Esophagus muscularis mucosa (tissue), 4 donors: ENCODE data around the gene PTPN7. TPM values are rescaled to one million over a fixed set of nuclear protein-coding genes. Genes with fewer than 3 reads are reported as not detected.

ENCODE experiments used
- DNase-seq: peaks from one replicate; pipeline ENCODE4 v3.0.0-alpha.2; 2017; ENCODE audit errors: extremely low spot score
- H3K27ac ChIP-seq, 4 donors: fragments of 200-600 bp; sonication (generic); replicated peaks in 1 of 4; 1 replicate in 3 of 4; 2 replicates in 1 of 4; pipeline ENCODE4 v1.5.1; 2016 to 2019; ENCODE audit warnings: mild to moderate bottlenecking in 1 of 4
- H3K27me3 ChIP-seq, 4 donors: fragments of 200-600 bp; sonication (generic); one replicate each; pipeline versions ENCODE4 v1.5.1 to v1.6.0; 2016 to 2019
- H3K36me3 ChIP-seq, 4 donors: fragments of 200-600 bp; sonication (generic); one replicate each; pipeline ENCODE4 v1.5.1; 2016 to 2019
- H3K4me1 ChIP-seq, 4 donors: fragments of 200-600 bp; sonication (generic); one replicate each; pipeline ENCODE4 v1.5.1; 2016 to 2019
- H3K4me3 ChIP-seq, 4 donors: fragments of 200-600 bp; sonication (generic); 1 replicate in 2 of 4; 2 replicates in 2 of 4; pipeline ENCODE4 v1.5.1; 2016 to 2019; ENCODE audit warnings: mild to moderate bottlenecking in 4 of 4, moderate library complexity in 1 of 4
- H3K9me3 ChIP-seq, 4 donors: fragments of 200-600 bp; sonication (generic); 1 replicate in 3 of 4; 2 replicates in 1 of 4; pipeline ENCODE4 v1.5.1; 2016 to 2019
- CTCF ChIP-seq, 3 experiments: fragments of 200-600 bp in 2 of 3; fragments of 450-650 bp in 1 of 3; sonication (generic) in 2 of 3; IDR thresholded peaks; one replicate each; pipeline ENCODE4 v1.5.1; 2017 to 2019; ENCODE audit warnings: antibody characterized with exemption in 3 of 3, mild to moderate bottlenecking in 2 of 3, moderate library complexity in 1 of 3
- EP300 ChIP-seq: sonication (generic); formaldehyde crosslinking; IDR thresholded peaks from one replicate; pipeline ENCODE4 v1.6.1; 2017; ENCODE audit warnings: antibody characterized with exemption
- POLR2A ChIP-seq: fragments of 450-650 bp; IDR thresholded peaks from one replicate; pipeline ENCODE4 v1.6.1; 2017; ENCODE audit warnings: antibody characterized with exemption, moderate library complexity, mild to moderate bottlenecking, low read depth
- POLR2AphosphoS5 ChIP-seq, 2 donors: sonication (generic); formaldehyde crosslinking; IDR thresholded peaks; one replicate each; pipeline ENCODE4 v1.6.1; 2017; ENCODE audit warnings: antibody characterized with exemption in 2 of 2
- WGBS: methylation state at CpG from one replicate; pipeline ENCODE4 v1.1.5; 2018; 5-methylcytosine and 5-hydroxymethylcytosine counted together
- intact Hi-C: fragments of 100-400 bp; cut with DNase I; formaldehyde crosslinking; loops from one replicate; pipeline ENCODE4 v1.15.1; 2023
- total RNA-seq, 4 donors: library from RNA; depleted of rRNA; stranded (reverse); fragments of >200 nt; gene quantifications; one replicate each; pipeline versions ENCODE4 v1.1.0 to v1.2.1, GENCODE V29; 2016

The PTPN7 gene
- total RNA-seq, 4 donors from 2014 or later = 0.78 to 2.5 (median 1.3) TPM

GRCh38 chr1:202176949-202177927 lies 16.8 kb upstream of the PTPN7 start:
- Histone ChIP-seq H3K9me3 (no peaks in the 10 kb centered on the region), H3K4me1 (no peaks in the 10 kb centered on the region), H3K27me3 (peaks cover 0 to 19% (median 2%) of the 10 kb centered on the region in 4 donors), H3K36me3 (no peaks in the 10 kb centered on the region), H3K27ac (no peak overlapping the region), H3K4me3 (no peak overlapping the region)
- intact Hi-C loops = no loop called here
- no peak for DNase-seq
- WGBS = 90% methylated on average over 27 of the region's 29 CpGs
- no peak for TF ChIP-seq POLR2A

DNA sequence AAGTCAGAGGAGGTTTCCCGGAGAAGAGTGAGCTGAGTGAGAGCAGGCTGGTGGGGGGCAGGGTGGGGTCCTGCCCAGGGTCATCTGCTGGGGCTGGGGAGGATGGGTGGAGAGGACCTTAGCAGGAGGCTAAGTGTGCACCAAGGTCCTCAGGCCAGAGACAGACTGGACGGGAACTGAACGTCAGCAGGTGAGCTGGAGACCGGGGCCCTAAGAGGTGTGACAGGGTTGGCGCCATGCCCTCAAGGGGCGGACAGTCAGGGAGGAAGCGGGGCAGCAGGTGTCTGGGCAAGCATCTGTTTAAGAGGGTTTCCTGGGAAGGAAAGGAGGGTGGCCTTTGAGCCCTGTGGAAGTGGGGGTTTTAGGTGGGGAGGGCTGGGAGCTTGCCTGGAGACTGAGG lies 13.6 kb upstream of the PTPN7 start:
- Histone ChIP-seq H3K27ac (no peak overlapping the region), H3K36me3 (no peaks in the 10 kb centered on the region), H3K9me3 (no peaks in the 10 kb centered on the region), H3K4me1 (no peaks in the 10 kb centered on the region), H3K27me3 (peaks cover 0 to 7% (median 0%) of the 10 kb centered on the region in 4 donors), H3K4me3 (no peak overlapping the region)
- intact Hi-C loops = no loop called here
- 82% methylated on average over 7 of the region's 7 CpGs for WGBS
- no peak for DNase-seq
- TF ChIP-seq EP300 = no peak
- no peak for TF ChIP-seq POLR2A
- TF ChIP-seq CTCF (IDR thresholded peaks at IDR 0.05) = no peak
- no peak for TF ChIP-seq POLR2AphosphoS5 (IDR thresholded peaks at IDR 0.05)

GRCh38 chr1:202172015-202172355 lies 11.6 kb upstream of the PTPN7 start:
- H3K9me3 ChIP-seq = no peaks in the 10 kb centered on the region
- intact Hi-C loops = no loop called here
- no peak for TF ChIP-seq POLR2AphosphoS5 (IDR thresholded peaks at IDR 0.05)
- TF ChIP-seq POLR2A = no peak
- no peak for TF ChIP-seq EP300
- no peak for TF ChIP-seq CTCF (IDR thresholded peaks at IDR 0.05)
- no peaks in the 10 kb centered on the region for H3K36me3 ChIP-seq
- peaks cover 0 to 11% (median 6%) of the 10 kb centered on the region in 4 donors for H3K4me1 ChIP-seq
- no peak for DNase-seq
- no peak overlapping the region for H3K27ac ChIP-seq
- H3K27me3 ChIP-seq = no peaks in the 10 kb centered on the region
- H3K4me3 ChIP-seq = no peak overlapping the region
- WGBS = no CpG with 5 or more reads among the region's 5 CpGs

DNA sequence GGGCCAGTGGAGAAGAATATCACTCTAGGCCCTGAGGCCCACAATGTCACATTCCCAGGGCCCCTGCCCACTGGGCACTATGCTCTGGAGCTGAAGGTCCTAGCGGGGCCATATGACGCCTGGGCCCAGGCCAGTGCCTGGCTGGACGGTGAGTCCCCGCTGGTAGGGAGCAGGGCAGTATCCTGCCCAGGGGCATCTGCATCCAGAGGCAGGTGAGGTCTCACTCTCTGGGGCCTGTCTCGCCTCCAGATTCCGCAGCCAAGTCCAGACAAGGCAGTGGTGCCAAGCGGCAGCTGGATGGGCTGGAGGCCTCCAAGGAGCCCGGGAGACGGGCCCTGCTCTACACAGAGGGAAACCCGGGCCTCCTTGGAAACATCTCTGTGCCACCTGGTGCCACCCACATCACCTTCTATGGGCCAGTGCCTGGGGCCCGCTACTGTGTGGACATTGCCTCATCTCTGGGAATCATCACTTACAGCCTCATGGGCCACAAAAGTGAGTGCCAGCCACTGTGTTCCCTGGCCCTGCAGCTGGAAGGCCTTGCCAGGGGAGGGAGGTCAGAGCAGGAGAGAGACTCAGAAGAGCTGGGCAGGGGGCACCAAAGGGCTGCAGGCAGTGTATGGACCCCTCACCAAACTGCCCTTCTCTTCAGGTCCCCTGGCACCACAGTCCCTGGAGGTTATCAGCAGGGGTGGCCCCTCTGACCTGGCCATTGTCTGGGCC lies 11.1 kb upstream of the PTPN7 start:
- no peak for DNase-seq
- Histone ChIP-seq H3K4me1 (peaks cover 0 to 11% (median 6%) of the 10 kb centered on the region in 4 donors), H3K36me3 (no peaks in the 10 kb centered on the region), H3K9me3 (no peaks in the 10 kb centered on the region), H3K27ac (no peak overlapping the region), H3K27me3 (no peaks in the 10 kb centered on the region), H3K4me3 (no peak overlapping the region)
- intact Hi-C loops = no loop called here
- no CpG with 5 or more reads among the region's 11 CpGs for WGBS
- TF ChIP-seq CTCF (IDR thresholded peaks at IDR 0.05) = no peak
- no peak for TF ChIP-seq EP300
- TF ChIP-seq POLR2AphosphoS5 (IDR thresholded peaks at IDR 0.05) = no peak
- TF ChIP-seq POLR2A = no peak

DNA sequence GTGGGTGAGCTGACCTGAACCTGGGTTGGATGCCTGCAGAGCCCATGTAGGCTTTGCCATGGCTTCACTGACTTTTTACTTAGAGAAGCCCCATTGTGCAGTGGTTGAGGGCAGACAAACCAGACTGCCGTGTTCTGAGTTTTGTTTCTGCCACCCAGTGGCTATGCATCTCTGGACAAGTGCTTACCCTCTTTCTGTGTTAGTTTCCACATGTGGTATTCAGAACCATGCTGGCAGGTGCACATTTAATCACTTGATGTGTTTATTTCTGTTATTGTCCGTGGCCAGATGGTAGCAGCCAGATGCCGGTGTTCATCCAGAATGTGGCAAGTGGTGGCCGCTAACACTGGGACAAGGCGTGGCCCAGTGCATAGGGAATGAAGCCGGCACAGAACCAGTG lies 10.3 kb upstream of the PTPN7 start:
- TF ChIP-seq EP300 (no peak), CTCF (IDR thresholded peaks at IDR 0.05) (no peak), POLR2AphosphoS5 (IDR thresholded peaks at IDR 0.05) (no peak), POLR2A (no peak)
- 73% methylated on average over 6 of the region's 6 CpGs for WGBS

More for the DNA sequence above, 10.3 kb upstream of the PTPN7 start:
- H3K27ac ChIP-seq = no peak overlapping the region
- intact Hi-C loops = no loop called here
- H3K27me3 ChIP-seq = no peaks in the 10 kb centered on the region
- H3K4me3 ChIP-seq = no peak overlapping the region
- no peaks in the 10 kb centered on the region for H3K9me3 ChIP-seq
- no peak for DNase-seq
- peaks cover 0 to 11% (median 6%) of the 10 kb centered on the region in 4 donors for H3K4me1 ChIP-seq
- H3K36me3 ChIP-seq = no peaks in the 10 kb centered on the region
